ENCODE data around the gene EPDR1. TPM values are rescaled to one million over a fixed set of nuclear protein-coding genes. Genes with fewer than 3 reads are reported as not detected.
"Not testable (repeated sequence)": the region's sequence is repeated elsewhere in the genome, so short reads cannot be mapped to it uniquely, and the experiment has no call there.

Gene EPDR1
- total RNA-seq, 1 donor from 2014 or later, result 357 TPM

GRCh38 chr7:37927773-37928444, 7.5 kb downstream of the EPDR1 start:
- peak; percentile 30 for DNase-seq (ENCODE audit: low read depth)

DNA sequence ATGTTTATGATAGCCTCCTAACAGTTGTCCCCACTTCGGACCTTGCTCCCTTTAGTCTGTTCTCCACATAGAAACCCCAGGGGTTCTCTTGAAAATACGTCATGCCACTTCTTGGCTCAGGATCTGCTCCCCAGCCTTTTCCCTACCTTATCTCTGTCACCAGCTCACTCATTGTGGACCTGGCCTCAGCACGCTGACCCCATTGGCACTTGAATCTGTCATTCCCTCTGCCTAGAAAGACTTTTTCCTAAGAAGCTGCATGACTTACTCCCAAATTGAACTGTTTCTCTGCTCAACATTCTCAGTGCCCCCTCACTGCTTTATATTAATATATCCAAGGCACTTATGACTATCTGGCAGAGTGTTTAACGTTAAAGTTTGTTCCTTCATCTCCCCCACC, 8.4 kb downstream of the EPDR1 start:
- no peak for DNase-seq (ENCODE audit: low read depth)

- peak; percentile 54 for DNase-seq (ENCODE audit: low read depth)
Measured at GRCh38 chr7:37930226-37930948, 9.9 kb downstream of the EPDR1 start.

DNA sequence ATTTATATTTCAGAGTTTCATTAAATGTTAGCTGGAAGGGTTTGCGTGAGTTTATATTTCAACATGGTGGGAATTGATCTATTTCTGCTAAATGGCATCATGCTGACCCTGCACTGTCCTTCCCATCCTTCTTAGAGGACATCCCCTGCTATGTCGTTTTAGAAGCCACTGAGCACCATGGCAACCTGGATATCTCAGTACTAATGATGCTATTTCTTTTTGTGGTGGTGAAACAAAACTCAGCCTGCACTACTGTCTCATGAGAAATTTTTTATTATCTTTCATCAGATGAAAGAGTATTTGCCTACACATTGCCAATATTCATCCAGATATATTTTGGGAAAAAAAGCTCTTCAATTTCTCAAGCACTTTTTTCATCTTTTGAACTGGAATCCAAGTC, 12.1 kb downstream of the EPDR1 start:
- no peak for DNase-seq (ENCODE audit: low read depth)

DNA sequence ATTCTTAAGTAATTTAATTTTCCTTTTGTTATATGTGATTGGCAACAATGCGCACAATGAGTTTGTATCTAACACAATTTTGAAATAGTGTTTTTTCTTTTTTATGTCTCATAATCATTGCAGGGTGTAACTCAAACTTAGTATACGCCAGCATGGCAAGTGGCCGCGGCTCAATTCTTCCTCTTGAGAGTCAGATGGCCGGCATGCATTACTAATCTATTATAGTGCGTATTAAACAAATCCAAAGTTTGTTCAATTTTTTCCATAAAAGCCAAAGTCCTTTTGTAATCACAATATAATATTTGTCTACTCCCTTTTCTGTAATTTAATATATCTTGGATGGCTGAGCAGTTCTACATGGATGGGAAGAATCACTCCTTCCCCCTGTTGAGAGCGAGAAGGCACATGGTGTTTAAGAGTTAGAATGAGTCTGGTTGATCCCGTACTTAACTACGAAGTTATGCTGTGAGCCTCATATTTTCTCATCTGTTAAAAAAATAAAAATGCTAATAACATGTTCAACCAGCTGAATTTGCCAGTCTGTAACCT, 12.7 kb downstream of the EPDR1 start:
- no peak for DNase-seq (ENCODE audit: low read depth)

DNA sequence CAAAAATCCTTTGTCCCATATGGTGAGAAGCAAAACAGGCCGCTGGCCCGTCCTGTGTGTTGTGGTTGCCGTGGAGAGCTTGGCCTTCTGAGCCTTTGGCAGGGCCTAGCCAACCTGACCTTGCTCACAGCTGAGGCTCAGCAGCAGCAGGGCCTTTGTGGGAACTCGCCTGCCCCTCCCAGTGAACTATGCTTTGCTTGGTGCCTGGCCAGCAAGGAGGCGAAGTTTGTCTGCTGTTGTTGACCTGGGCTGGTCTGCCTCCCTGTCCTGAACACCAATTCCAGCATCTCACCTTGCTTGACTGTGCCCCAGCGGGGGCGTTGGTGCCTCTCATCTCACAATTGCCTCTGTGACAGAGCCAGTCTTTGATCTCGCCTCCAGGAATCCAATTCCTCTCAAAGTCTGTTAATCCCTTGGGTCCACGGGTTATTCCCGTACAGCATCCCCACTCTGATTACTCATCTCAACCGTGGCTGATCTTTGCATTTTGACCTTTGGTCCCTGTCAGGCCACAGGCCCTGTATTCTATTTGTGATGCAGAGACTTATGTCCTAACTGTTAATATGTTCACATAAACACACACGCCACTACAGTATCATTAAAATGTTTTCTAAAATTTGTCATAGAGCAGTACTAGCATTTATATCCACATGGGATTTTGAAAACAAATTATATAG, 22.6 kb downstream of the EPDR1 start:
- DNase-seq (ENCODE audit: low read depth), result peak; percentile 98

- peak; percentile 85 for DNase-seq (ENCODE audit: low read depth)
Measured at GRCh38 chr7:37943905-37944736, 23.7 kb downstream of the EPDR1 start.

DNA sequence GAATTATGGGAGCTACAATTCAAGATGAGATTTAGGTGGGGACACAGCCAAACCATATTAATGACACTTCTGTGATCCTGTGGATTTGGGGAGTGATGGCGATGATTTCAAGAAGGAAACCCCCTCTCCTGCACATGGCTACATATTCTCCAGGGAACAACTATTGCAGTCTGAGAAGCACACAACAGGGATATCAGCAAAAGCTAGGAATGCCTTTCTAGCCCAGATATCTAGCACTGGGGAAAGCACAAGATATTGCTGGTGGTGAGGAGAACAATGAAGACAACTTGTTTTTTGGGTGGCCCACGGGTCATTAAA, 24.3 kb downstream of the EPDR1 start:
- peak; percentile 48 for DNase-seq (ENCODE audit: low read depth)

- peak; percentile 62 for DNase-seq (ENCODE audit: low read depth)
Measured at GRCh38 chr7:37945336-37945735, 24.9 kb downstream of the EPDR1 start.

DNA sequence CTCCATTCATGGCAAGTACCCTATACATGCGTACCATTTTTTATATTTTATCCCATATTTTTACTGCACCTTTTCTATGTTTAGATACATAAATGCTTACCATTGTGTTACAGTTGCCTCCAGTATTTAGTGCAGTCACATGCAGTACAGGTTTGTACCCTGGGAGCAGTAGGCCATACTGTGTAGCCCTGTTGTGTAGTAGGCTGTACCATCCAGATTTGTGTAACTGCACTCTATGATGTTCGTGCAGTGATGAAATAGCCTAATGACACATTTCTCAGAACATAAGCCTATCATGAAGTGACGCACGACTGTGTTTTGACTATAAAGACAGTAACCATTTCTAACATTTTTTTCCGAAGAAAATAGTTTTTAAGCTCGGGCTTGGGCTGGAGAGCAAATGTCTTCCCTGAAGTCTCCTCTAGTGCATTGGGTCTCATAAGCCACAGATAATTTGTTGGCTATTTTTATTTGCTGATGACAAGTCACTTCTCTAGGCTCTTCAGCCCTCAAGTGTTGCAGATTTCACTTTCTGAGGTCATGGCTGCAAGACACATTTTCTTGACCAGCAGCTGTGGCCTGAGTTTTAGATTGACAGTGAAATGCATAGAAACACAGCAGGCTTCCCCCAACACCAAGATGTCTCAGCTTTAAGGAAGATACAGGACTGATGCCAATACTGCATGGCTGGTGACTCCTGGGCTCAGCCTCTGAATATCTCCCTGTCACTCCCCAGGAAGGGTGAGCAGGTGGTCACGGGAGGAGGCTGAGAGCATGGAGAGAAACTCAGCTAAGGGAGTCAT, 26.9 kb downstream of the EPDR1 start:
- peak; percentile 68 for DNase-seq (ENCODE audit: low read depth)

DNA sequence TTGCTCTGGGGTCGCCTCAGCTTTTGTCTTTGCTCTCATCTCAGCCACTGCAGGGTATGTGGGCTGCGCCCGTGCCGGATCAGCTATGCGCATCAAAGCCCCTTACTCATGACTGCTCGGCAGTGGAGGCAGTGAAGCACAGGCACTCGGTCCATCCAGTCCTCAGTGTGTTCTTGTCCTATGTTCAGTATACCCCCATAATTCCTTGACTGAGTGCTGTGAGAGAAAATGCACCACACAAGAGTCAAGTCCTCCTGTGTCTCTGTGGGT, 27.4 kb downstream of the EPDR1 start:
- DNase-seq (ENCODE audit: low read depth), result no peak

DNA sequence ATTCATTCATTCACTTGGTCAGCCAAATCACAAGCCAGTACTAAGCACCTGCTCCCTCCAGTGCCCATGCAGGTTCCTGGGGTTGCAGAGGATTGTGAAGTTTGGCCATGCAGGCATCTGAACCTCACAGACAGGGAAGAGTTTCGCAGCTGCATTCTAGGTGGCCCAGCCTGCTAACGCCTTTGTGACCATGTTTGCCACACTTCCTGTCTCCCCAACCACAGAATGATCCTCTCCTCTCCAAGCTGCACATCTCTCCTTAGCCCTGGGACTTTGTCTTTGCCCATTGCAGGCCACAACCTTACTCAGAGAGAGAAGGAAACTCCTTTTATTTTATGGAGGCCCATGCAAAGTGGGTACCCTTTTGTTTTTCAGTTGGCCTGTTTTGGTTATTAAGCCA, 31.8 kb downstream of the EPDR1 start:
- DNase-seq (ENCODE audit: low read depth), result no peak

GRCh38 chr7:37954217-37954616, 33.8 kb downstream of the EPDR1 start:
- DNase-seq (ENCODE audit: low read depth), result not testable (repeated sequence)

- DNase-seq (ENCODE audit: low read depth), result no peak
Measured at GRCh38 chr7:37956791-37957190, 36.4 kb downstream of the EPDR1 start.

GRCh38 chr7:37957221-37957970, 37.0 kb downstream of the EPDR1 start:
- no peak for DNase-seq (ENCODE audit: low read depth)

GRCh38 chr7:37960483-37960882, 40.0 kb downstream of the EPDR1 start:
- DNase-seq (ENCODE audit: low read depth), result no peak

- peak; percentile 73 for DNase-seq (ENCODE audit: low read depth)
Measured at GRCh38 chr7:37961251-37961650, 40.8 kb downstream of the EPDR1 start.

GRCh38 chr7:37964196-37964595, 43.8 kb downstream of the EPDR1 start:
- no peak for DNase-seq (ENCODE audit: low read depth)

DNA sequence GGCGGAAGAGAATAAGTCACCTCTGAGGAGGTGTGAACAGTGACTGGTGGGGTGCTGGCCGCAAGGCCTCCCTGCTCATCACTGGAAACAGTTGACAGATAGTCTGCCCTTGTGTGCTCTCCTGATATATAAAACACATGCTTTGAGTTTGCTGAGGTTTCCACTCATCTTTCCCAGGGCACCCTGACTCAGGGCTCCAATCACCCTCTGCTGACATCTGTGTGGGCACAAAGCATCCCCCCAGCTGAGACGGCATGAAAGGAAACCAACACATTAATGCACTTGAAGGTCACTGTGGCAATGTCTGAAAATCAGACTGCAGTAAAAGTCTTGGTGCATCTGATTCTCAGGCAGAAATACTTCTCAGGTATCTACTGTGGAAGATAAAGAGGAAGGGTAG, 49.8 kb downstream of the EPDR1 start:
- DNase-seq (ENCODE audit: low read depth), result peak; percentile 37

GRCh38 chr7:37971491-37971890, 51.1 kb downstream of the EPDR1 start:
- no peak for DNase-seq (ENCODE audit: low read depth)

Measured in myocyte (in vitro differentiated cells).